Mesenchymal stem cell (in vitro differentiated cells and primary cell): Measurements from ENCODE around the gene GRHPR.
"Not testable (repeated sequence)": the region's sequence is repeated elsewhere in the genome, so short reads cannot be mapped to it uniquely, and the experiment has no call there.

Experiments
- DNase-seq: peaks from one replicate; pipeline ENCODE4 v3.0.0-alpha.2; 2013
- H2AFZ ChIP-seq: one replicate; pipeline ENCODE4 v1.6.1; 2013; ENCODE audit warnings: low read depth, mild to moderate bottlenecking, control low read depth, inconsistent platforms, low read length, moderate library complexity
- H2AK5ac ChIP-seq: 2 replicates; pipeline ENCODE4 v1.6.1; 2013; ENCODE audit warnings: low read length, moderate library complexity, mild to moderate bottlenecking, inconsistent platforms; ENCODE audit not compliant: severe bottlenecking
- H2BK120ac ChIP-seq: one replicate; pipeline ENCODE4 v1.6.1; 2013; ENCODE audit warnings: low read depth, mild to moderate bottlenecking, inconsistent platforms, low read length, moderate library complexity
- H2BK12ac ChIP-seq, 2 experiments: one replicate each; pipeline ENCODE4 v1.6.1; 2013; ENCODE audit warnings: inconsistent platforms in 2 of 2, low read length in 2 of 2, mild to moderate bottlenecking in 2 of 2, moderate library complexity in 2 of 2, control low read depth in 1 of 2
- H2BK15ac ChIP-seq: one replicate; pipeline ENCODE4 v1.6.1; 2013; ENCODE audit warnings: mild to moderate bottlenecking, low read depth, inconsistent platforms; ENCODE audit not compliant: poor library complexity, severe bottlenecking
- H2BK5ac ChIP-seq: 2 replicates; pipeline ENCODE4 v1.6.1; 2013; ENCODE audit warnings: low read depth, mild to moderate bottlenecking, low read length, control low read depth, inconsistent platforms; ENCODE audit not compliant: poor library complexity, severe bottlenecking
- H3K14ac ChIP-seq, 2 experiments: one replicate each; pipeline ENCODE4 v1.6.1; 2013; ENCODE audit warnings: inconsistent platforms in 2 of 2, low read length in 2 of 2, control low read depth in 1 of 2, mild to moderate bottlenecking in 1 of 2, moderate library complexity in 1 of 2
- H3K18ac ChIP-seq, 2 experiments: one replicate each; pipeline ENCODE4 v1.6.1; 2013; ENCODE audit warnings: inconsistent platforms in 2 of 2, low read length in 2 of 2, control low read depth in 1 of 2, low read depth in 1 of 2, mild to moderate bottlenecking in 1 of 2
- H3K23ac ChIP-seq, 2 experiments: one replicate each; pipeline ENCODE4 v1.6.1; 2013; ENCODE audit warnings: inconsistent platforms in 2 of 2, low read length in 2 of 2, mild to moderate bottlenecking in 2 of 2, moderate library complexity in 2 of 2, control low read depth in 1 of 2
- H3K27ac ChIP-seq: 2 replicates; pipeline ENCODE4 v1.5.1; 2013; ENCODE audit warnings: mild to moderate bottlenecking, moderate library complexity, low read length, control low read depth, inconsistent platforms; ENCODE audit not compliant: poor library complexity, severe bottlenecking
- H3K27me3 ChIP-seq, 2 experiments: 2 replicates each; pipeline versions ENCODE4 v1.6.1 to v1.7.0; 2013; ENCODE audit warnings: low read length in 2 of 2, mild to moderate bottlenecking in 2 of 2, moderate library complexity in 2 of 2, control low read depth in 1 of 2, inconsistent platforms in 1 of 2; ENCODE audit not compliant: control insufficient read depth in 1 of 2, insufficient read depth in 1 of 2
- H3K36me3 ChIP-seq, 2 experiments: 2 replicates each; pipeline versions ENCODE4 v1.6.1 to v1.7.0; 2013; ENCODE audit warnings: low read length in 2 of 2, control low read depth in 1 of 2, inconsistent platforms in 1 of 2, low read depth in 1 of 2, mild to moderate bottlenecking in 1 of 2; ENCODE audit not compliant: insufficient read depth in 2 of 2, control insufficient read depth in 1 of 2
- H3K4ac ChIP-seq, 2 experiments: one replicate each; pipeline ENCODE4 v1.6.1; 2013; ENCODE audit warnings: inconsistent platforms in 2 of 2, low read length in 2 of 2, mild to moderate bottlenecking in 2 of 2, moderate library complexity in 2 of 2, control low read depth in 1 of 2, low read depth in 1 of 2
- H3K4me1 ChIP-seq: 2 replicates; pipeline ENCODE4 v1.6.1; 2013; ENCODE audit warnings: low read depth, low read length, control low read depth; ENCODE audit not compliant: control insufficient read depth, insufficient read depth
- H3K4me2 ChIP-seq: 2 replicates; pipeline ENCODE4 v1.6.1; 2013; ENCODE audit warnings: low read length, mild to moderate bottlenecking, inconsistent platforms; ENCODE audit not compliant: poor library complexity, severe bottlenecking
- H3K4me3 ChIP-seq, 2 experiments: 2 replicates each; pipeline versions ENCODE4 v1.5.1 to v1.7.0; 2013; ENCODE audit warnings: low read length in 2 of 2, mild to moderate bottlenecking in 2 of 2, control low read depth in 1 of 2, low read depth in 1 of 2; ENCODE audit not compliant: insufficient read depth in 1 of 2
- H3K79me1 ChIP-seq: replicated peaks from 2 replicates; pipeline ENCODE4 v1.6.1; 2013; ENCODE audit warnings: mild to moderate bottlenecking, control low read depth, low read length, inconsistent platforms; ENCODE audit not compliant: poor library complexity, severe bottlenecking
- H3K9ac ChIP-seq: 2 replicates; pipeline ENCODE4 v1.7.0; 2013; ENCODE audit warnings: mild to moderate bottlenecking, low read length, moderate library complexity
- H3K9me3 ChIP-seq: 2 replicates; pipeline ENCODE4 v1.7.0; 2013; ENCODE audit warnings: mild to moderate bottlenecking, low read length; ENCODE audit not compliant: control insufficient read depth
- H4K8ac ChIP-seq: one replicate; pipeline ENCODE4 v1.6.1; 2013; ENCODE audit warnings: inconsistent platforms, mild to moderate bottlenecking, low read length, moderate library complexity
- H4K91ac ChIP-seq: one replicate; pipeline ENCODE4 v1.6.1; 2013; ENCODE audit warnings: mild to moderate bottlenecking, low read length, inconsistent platforms
- WGBS: methylation state at CpG from one replicate; pipeline ENCODE4 v1.1.7; 2013; ENCODE audit warnings: mixed read lengths; 5-methylcytosine and 5-hydroxymethylcytosine counted together

The GRHPR gene

GRCh38 chr9:37466037-37466709 is 43.7 kb downstream of the GRHPR start:
- H4K91ac ChIP-seq: peak overlapping the region; percentile 52
- peak overlapping the region; percentile 61 for H2BK120ac ChIP-seq
- peak overlapping the region in 1 of 2 experiments; percentile 97 for H3K14ac ChIP-seq
- H4K8ac ChIP-seq: peak overlapping the region; percentile 53
- peak overlapping the region in 1 of 2 experiments; percentile 39 for H2BK12ac ChIP-seq
- DNase-seq: peak; percentile 90
- peak overlapping the region; percentile 98 for H3K27ac ChIP-seq
- peaks cover 7% of the 10 kb centered on the region for H3K4me1 ChIP-seq
- H3K9me3 ChIP-seq: no peaks in the 10 kb centered on the region
- H3K4ac ChIP-seq: peak overlapping the region; percentile 63 to 96
- H2AK5ac ChIP-seq: peak overlapping the region; percentile 53
- H3K4me2 ChIP-seq: peak overlapping the region; percentile 95
- no peak overlapping the region for H2BK15ac ChIP-seq
- no peaks in the 10 kb centered on the region for H3K79me1 ChIP-seq
- H3K4me3 ChIP-seq: peak overlapping the region; percentile 56 to 98
- H3K27me3 ChIP-seq: no peaks in the 10 kb centered on the region
- H3K18ac ChIP-seq: peak overlapping the region; percentile 56 to 89
- under 1% methylated on average over 47 of the region's 47 CpGs for WGBS
- H2BK5ac ChIP-seq: peak overlapping the region; percentile 93
- H3K9ac ChIP-seq: peak overlapping the region; percentile 92
- no peaks in the 10 kb centered on the region for H3K36me3 ChIP-seq
- H3K23ac ChIP-seq: peak overlapping the region in 1 of 2 experiments; percentile 79
- peak overlapping the region; percentile 81 for H2AFZ ChIP-seq

- not testable (repeated sequence) for H3K27me3 ChIP-seq, H2BK120ac ChIP-seq, H4K91ac ChIP-seq, H3K4ac ChIP-seq, H2AFZ ChIP-seq, H2AK5ac ChIP-seq, H3K4me1 ChIP-seq, H2BK12ac ChIP-seq, H2BK15ac ChIP-seq, H2BK5ac ChIP-seq, H3K79me1 ChIP-seq, H3K9ac ChIP-seq, H4K8ac ChIP-seq, DNase-seq, H3K23ac ChIP-seq, H3K27ac ChIP-seq, H3K4me2 ChIP-seq, H3K4me3 ChIP-seq, H3K36me3 ChIP-seq, H3K9me3 ChIP-seq, H3K14ac ChIP-seq, H3K18ac ChIP-seq
- WGBS: 97% methylated on average over 14 of the region's 17 CpGs
These were observed 45.0 kb downstream of the GRHPR start for GRCh38 chr9:37467530-37467929.

- Histone ChIP-seq H2AK5ac (no peak overlapping the region), H3K9ac (no peak overlapping the region), H4K91ac (peak overlapping the region; percentile 89), H3K27ac (no peak overlapping the region), H3K4me3 (no peak overlapping the region), H3K9me3 (no peaks in the 10 kb centered on the region), H3K27me3 (no peaks in the 10 kb centered on the region), H3K14ac (no peak overlapping the region), H3K18ac (no peak overlapping the region), H3K4me2 (no peak overlapping the region), H3K79me1 (no peaks in the 10 kb centered on the region), H2BK12ac (no peak overlapping the region), H3K4ac (no peak overlapping the region), H2BK120ac (no peak overlapping the region), H3K4me1 (peaks cover 6% of the 10 kb centered on the region), H3K23ac (no peak overlapping the region), H2BK5ac (no peak overlapping the region), H2BK15ac (no peak overlapping the region), H3K36me3 (no peaks in the 10 kb centered on the region), H2AFZ (no peak overlapping the region), H4K8ac (no peak overlapping the region)
- WGBS: 100% methylated on average over 6 of the region's 6 CpGs
- no peak for DNase-seq
These were observed 46.1 kb downstream of the GRHPR start for GRCh38 chr9:37468620-37469019.

GRCh38 chr9:37471942-37472684 is 49.6 kb downstream of the GRHPR start:
- peaks cover 6% of the 10 kb centered on the region for H3K4me1 ChIP-seq
- H2AK5ac ChIP-seq: peak overlapping the region; percentile 99
- peak overlapping the region in 1 of 2 experiments; percentile 5 for H3K14ac ChIP-seq
- no peak overlapping the region for H2BK120ac ChIP-seq
- H2BK15ac ChIP-seq: no peak overlapping the region
- peak overlapping the region; percentile 49 to 71 for H2BK12ac ChIP-seq
- H3K27ac ChIP-seq: peak overlapping the region; percentile 88
- H4K91ac ChIP-seq: peak overlapping the region; percentile 44
- peak overlapping the region in 1 of 2 experiments; percentile 23 for H3K18ac ChIP-seq
- H3K4ac ChIP-seq: peak overlapping the region in 1 of 2 experiments; percentile 5
- H3K36me3 ChIP-seq: no peaks in the 10 kb centered on the region
- peak overlapping the region; percentile 9 for H2BK5ac ChIP-seq
- peak overlapping the region; percentile 2 for H3K4me2 ChIP-seq
- H3K9me3 ChIP-seq: peaks cover 4% of the 10 kb centered on the region
- peak; percentile 93 for DNase-seq
- peaks cover 0 to under 1% of the 10 kb centered on the region in 2 experiments for H3K27me3 ChIP-seq
- no peak overlapping the region for H3K23ac ChIP-seq
- H2AFZ ChIP-seq: no peak overlapping the region
- peak overlapping the region in 1 of 2 experiments; percentile 74 for H3K4me3 ChIP-seq
- no peaks in the 10 kb centered on the region for H3K79me1 ChIP-seq
- H3K9ac ChIP-seq: peak overlapping the region; percentile 94
- WGBS: 17% methylated on average over 6 of the region's 7 CpGs
- peak overlapping the region; percentile 77 for H4K8ac ChIP-seq
